C4-2B (cell line): Measurements from ENCODE around the gene KCNT2.

Source experiments
- CTCF ChIP-seq: fragments of 450-650 bp; conservative IDR thresholded peaks from 2 replicates; pipeline ENCODE4 v1.5.1; 2017; ENCODE audit warnings: mild to moderate bottlenecking
- ZFX ChIP-seq: fragments of 450-650 bp; IDR thresholded peaks from 2 replicates; pipeline ENCODE4 v1.6.1; 2017

GRCh38 chr1:196400478-196401451 lies 207.5 kb downstream of the KCNT2 start:
- TF ChIP-seq CTCF (no peak), ZFX (no peak)
